ENCODE measurements around the gene MLPH. TPM values are rescaled to one million over a fixed set of nuclear protein-coding genes. Genes with fewer than 3 reads are reported as not detected.

The MLPH gene
- total and polyA plus RNA-seq, 2 of the 13 experiments (the other 11 are each of a cell fraction or from before 2014, with no cell fraction given) = 0.12 TPM; not detected in 1

GRCh38 chr2:237572021-237572741, 85.1 kb downstream of the MLPH start (continued):
- no peak for TF ChIP-seq ZNF260 (CRISPR knock-in tag; IDR thresholded peaks at IDR 0.05; ENCODE audit: borderline replicate concordance, low read depth)
- TF ChIP-seq, protein P1, sequence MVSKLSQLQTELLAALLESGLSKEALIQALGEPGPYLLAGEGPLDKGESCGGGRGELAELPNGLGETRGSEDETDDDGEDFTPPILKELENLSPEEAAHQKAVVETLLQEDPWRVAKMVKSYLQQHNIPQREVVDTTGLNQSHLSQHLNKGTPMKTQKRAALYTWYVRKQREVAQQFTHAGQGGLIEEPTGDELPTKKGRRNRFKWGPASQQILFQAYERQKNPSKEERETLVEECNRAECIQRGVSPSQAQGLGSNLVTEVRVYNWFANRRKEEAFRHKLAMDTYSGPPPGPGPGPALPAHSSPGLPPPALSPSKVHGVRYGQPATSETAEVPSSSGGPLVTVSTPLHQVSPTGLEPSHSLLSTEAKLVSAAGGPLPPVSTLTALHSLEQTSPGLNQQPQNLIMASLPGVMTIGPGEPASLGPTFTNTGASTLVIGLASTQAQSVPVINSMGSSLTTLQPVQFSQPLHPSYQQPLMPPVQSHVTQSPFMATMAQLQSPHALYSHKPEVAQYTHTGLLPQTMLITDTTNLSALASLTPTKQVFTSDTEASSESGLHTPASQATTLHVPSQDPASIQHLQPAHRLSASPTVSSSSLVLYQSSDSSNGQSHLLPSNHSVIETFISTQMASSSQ (IDR thresholded peaks at IDR 0.05; ENCODE audit: low read depth) = no peak
- TF ChIP-seq, protein P1 (CRISPR knock-in tag; IDR thresholded peaks at IDR 0.05; ENCODE audit: borderline replicate concordance) = 0 out of 2 replicates have a peak, but pooled peaks have one; percentile 9
- TF ChIP-seq ZNF639 (CRISPR knock-in tag; conservative IDR thresholded peaks at IDR 0.05) = no peak
- TF ChIP-seq ZNF3 (CRISPR knock-in tag; IDR thresholded peaks at IDR 0.05) = no peak
- no peak for TF ChIP-seq CERS6 (CRISPR knock-in tag; IDR thresholded peaks at IDR 0.05)
- TF ChIP-seq, protein P2, sequence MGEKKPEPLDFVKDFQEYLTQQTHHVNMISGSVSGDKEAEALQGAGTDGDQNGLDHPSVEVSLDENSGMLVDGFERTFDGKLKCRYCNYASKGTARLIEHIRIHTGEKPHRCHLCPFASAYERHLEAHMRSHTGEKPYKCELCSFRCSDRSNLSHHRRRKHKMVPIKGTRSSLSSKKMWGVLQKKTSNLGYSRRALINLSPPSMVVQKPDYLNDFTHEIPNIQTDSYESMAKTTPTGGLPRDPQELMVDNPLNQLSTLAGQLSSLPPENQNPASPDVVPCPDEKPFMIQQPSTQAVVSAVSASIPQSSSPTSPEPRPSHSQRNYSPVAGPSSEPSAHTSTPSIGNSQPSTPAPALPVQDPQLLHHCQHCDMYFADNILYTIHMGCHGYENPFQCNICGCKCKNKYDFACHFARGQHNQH (CRISPR knock-in tag; IDR thresholded peaks at IDR 0.05) = peak; percentile 84; the same call in 1 of the 2 replicates
- TF ChIP-seq ZNF430 (CRISPR knock-in tag; IDR thresholded peaks at IDR 0.05) = no peak
- no peak for TF ChIP-seq ZNF749 (CRISPR knock-in tag; IDR thresholded peaks at IDR 0.05; ENCODE audit: borderline replicate concordance)
- TF ChIP-seq ONECUT2 (CRISPR knock-in tag; IDR thresholded peaks at IDR 0.05) = no peak
- no peak for TF ChIP-seq ZNF20 (CRISPR knock-in tag; IDR thresholded peaks at IDR 0.05)
- no peak for TF ChIP-seq ZNF503 (CRISPR knock-in tag; IDR thresholded peaks at IDR 0.05)
- TF ChIP-seq RARG (CRISPR knock-in tag; IDR thresholded peaks at IDR 0.05; ENCODE audit: low read depth) = no peak
- peak; percentile 78 for TF ChIP-seq ZMYM4 (CRISPR knock-in tag; IDR thresholded peaks at IDR 0.05)
- peak; percentile 71 for TF ChIP-seq MED1 (CRISPR knock-in tag; IDR thresholded peaks at IDR 0.05)
- 0 out of 2 replicates have a peak, but pooled peaks have one; percentile 32 for TF ChIP-seq ISX (CRISPR knock-in tag; conservative IDR thresholded peaks at IDR 0.05)
- TF ChIP-seq CHCHD3 (CRISPR knock-in tag; IDR thresholded peaks at IDR 0.05) = no peak
- peak; percentile 58; the same call in 1 of the 2 replicates for TF ChIP-seq SSRP1 (CRISPR knock-in tag; IDR thresholded peaks at IDR 0.05)
- no peak for TF ChIP-seq MATR3 (CRISPR knock-in tag; IDR thresholded peaks at IDR 0.05)
- TF ChIP-seq ZSCAN30 (CRISPR knock-in tag; IDR thresholded peaks at IDR 0.05) = no peak
- peak; percentile 72; the same call in 1 of the 2 replicates for TF ChIP-seq ZSCAN9 (CRISPR knock-in tag; IDR thresholded peaks at IDR 0.05; ENCODE audit: borderline replicate concordance)
- no peak for TF ChIP-seq HHEX (CRISPR knock-in tag; IDR thresholded peaks at IDR 0.05)
